GM12891 (cell line): Measurements from ENCODE around the gene CELF2. TPM values are rescaled to one million over a fixed set of nuclear protein-coding genes. Genes with fewer than 3 reads are reported as not detected.

Source experiments
- DNase-seq: peaks from one replicate; pipeline ENCODE4 v3.0.0; 2011; ENCODE audit warnings: low spot score; ENCODE audit not compliant: insufficient read length
- FAIRE-seq: peaks from 2 replicates; lab custom pipeline; 2011; peaks lifted over from hg19 to GRCh38; lab: Jason Lieb, UNC
- PAX5 ChIP-seq: IDR thresholded peaks from 2 replicates; pipeline ENCODE4 v1.6.1; 2011; ENCODE audit warnings: low read length, moderate library complexity, mild to moderate bottlenecking; ENCODE audit not compliant: insufficient read depth, severe bottlenecking
- POLR2A ChIP-seq: IDR thresholded peaks from 2 replicates; pipeline ENCODE4 v1.6.1; 2011; ENCODE audit warnings: low read depth, low read length, control low read depth
- POLR2AphosphoS5 ChIP-seq: IDR thresholded peaks from 2 replicates; pipeline ENCODE4 v1.6.1; 2011; ENCODE audit warnings: low read depth, low read length, control low read depth
- POU2F2 ChIP-seq: IDR thresholded peaks from 2 replicates; pipeline ENCODE4 v1.6.1; 2011; ENCODE audit warnings: low read depth, mild to moderate bottlenecking, control low read depth, low read length, moderate library complexity
- SPI1 ChIP-seq: IDR thresholded peaks from 2 replicates; pipeline ENCODE4 v1.6.1; 2011; ENCODE audit warnings: low read depth, low read length, control low read depth
- TAF1 ChIP-seq: IDR thresholded peaks from 2 replicates; pipeline ENCODE4 v1.6.1; 2011; ENCODE audit warnings: low read depth, low read length, control low read depth
- polyA plus RNA-seq: library from polyadenylated mRNA; unstranded; fragments of >200 nt; gene quantifications from one replicate; pipeline ENCODE4 v1.2.1, GENCODE V29; 2012; ENCODE audit warnings: low read depth, missing spikeins, inconsistent platforms; ENCODE audit not compliant: missing spikeins

CELF2 gene
- 47.0 TPM for polyA plus RNA-seq

GRCh38 chr10:11017570-11018431 is at the start of gene CELF2:
Gene CELF2, plus strand, starts transcription at chr10:11017872. Its CDS starts 218 bp downstream, at chr10:11018090.
- FAIRE-seq: peak; percentile 54
- DNase-seq: peak; percentile 50
- TF ChIP-seq PAX5: no peak
- no peak for TF ChIP-seq POLR2A
- TF ChIP-seq POU2F2: no peak
- no peak for TF ChIP-seq POLR2AphosphoS5
- TF ChIP-seq SPI1: no peak
- no peak for TF ChIP-seq TAF1

- DNase-seq (no peak), FAIRE-seq (no peak)
Observed at GRCh38 chr10:10968257-10968588, 49.4 kb upstream of the CELF2 start.

GRCh38 chr10:10973310-10973709 is 44.4 kb upstream of the CELF2 start:
- FAIRE-seq: no peak
- no peak for DNase-seq
- TF ChIP-seq TAF1: no peak
- TF ChIP-seq POLR2A: no peak
- no peak for TF ChIP-seq SPI1
- TF ChIP-seq POLR2AphosphoS5: no peak
- no peak for TF ChIP-seq POU2F2
- no peak for TF ChIP-seq PAX5

More at GRCh38 chr10:10968257-10968588, 49.4 kb upstream of the CELF2 start:
- no peak for TF ChIP-seq POLR2AphosphoS5
- TF ChIP-seq SPI1: no peak
- TF ChIP-seq PAX5: no peak

- FAIRE-seq (no peak), DNase-seq (no peak)
- no peak for TF ChIP-seq POU2F2
- TF ChIP-seq POLR2AphosphoS5: no peak
- TF ChIP-seq POLR2A: no peak
Observed at GRCh38 chr10:10975647-10976046, 42.0 kb upstream of the CELF2 start.

- TF ChIP-seq TAF1: no peak
- TF ChIP-seq PAX5: no peak
- no peak for TF ChIP-seq POLR2A
- no peak for TF ChIP-seq SPI1
- TF ChIP-seq POLR2AphosphoS5: no peak
- no peak for TF ChIP-seq POU2F2
- DNase-seq (no peak), FAIRE-seq (no peak)
Observed at GRCh38 chr10:10976652-10977051, 41.0 kb upstream of the CELF2 start.

GRCh38 chr10:10977226-10977956 is 40.3 kb upstream of the CELF2 start:
- TF ChIP-seq SPI1 (no peak), POLR2AphosphoS5 (no peak), POLR2A (no peak), POU2F2 (no peak), TAF1 (no peak), PAX5 (no peak)
- no peak for DNase-seq
- no peak for FAIRE-seq

- FAIRE-seq (no peak), DNase-seq (no peak)
- no peak for TF ChIP-seq POU2F2
- TF ChIP-seq POLR2A: no peak
Observed at GRCh38 chr10:10977978-10978377, 39.7 kb upstream of the CELF2 start.

GRCh38 chr10:10985361-10985760 is 32.3 kb upstream of the CELF2 start:
- FAIRE-seq: no peak
- DNase-seq: no peak
- TF ChIP-seq TAF1 (no peak), POLR2A (no peak), POLR2AphosphoS5 (no peak), PAX5 (no peak), POU2F2 (no peak), SPI1 (no peak)

GRCh38 chr10:10986606-10987005 is 31.1 kb upstream of the CELF2 start:
- DNase-seq (no peak), FAIRE-seq (peak; percentile 20)
- TF ChIP-seq SPI1: no peak
- no peak for TF ChIP-seq TAF1
- no peak for TF ChIP-seq POU2F2
- TF ChIP-seq POLR2AphosphoS5: no peak
- no peak for TF ChIP-seq POLR2A
- TF ChIP-seq PAX5: no peak

- no peak for DNase-seq
- FAIRE-seq: no peak
- no peak for TF ChIP-seq PAX5
- TF ChIP-seq POLR2A: no peak
- TF ChIP-seq TAF1: no peak
- no peak for TF ChIP-seq POLR2AphosphoS5
- no peak for TF ChIP-seq POU2F2
- TF ChIP-seq SPI1: no peak
Observed at GRCh38 chr10:10987111-10987510, 30.6 kb upstream of the CELF2 start.
